AG04450 (cell line): Measurements from ENCODE around the gene KIF2A. TPM values are rescaled to one million over a fixed set of nuclear protein-coding genes. Genes with fewer than 3 reads are reported as not detected.

Experiments used
- CTCF ChIA-PET: fragments of 300-600, 350-600 bp; formaldehyde crosslinking; extraction: SDS; loops from one replicate; lab custom pipeline; 2022; ENCODE audit warnings: antibody characterized with exemption, inconsistent platforms; lab: Charles Lee
- POLR2A ChIA-PET: fragments of 350-600 bp; formaldehyde crosslinking; extraction: SDS; loops from one replicate; lab custom pipeline; 2021; ENCODE audit warnings: antibody characterized with exemption, inconsistent platforms; lab: Yijun Ruan, JAX
- DNase-seq: peaks from one replicate; pipeline ENCODE4 v3.0.0-alpha.2; 2011; ENCODE audit warnings: low read depth, low spot score
- H3K27ac ChIP-seq: one replicate; pipeline ENCODE4 v1.5.1; 2012; ENCODE audit warnings: low read depth, low read length, control low read depth
- H3K27me3 ChIP-seq: one replicate; pipeline ENCODE4 v1.6.0; 2012; ENCODE audit warnings: low read length; ENCODE audit not compliant: control insufficient read depth, insufficient read depth
- H3K4me3 ChIP-seq: 2 replicates; pipeline ENCODE4 v1.5.1; 2011; ENCODE audit warnings: mild to moderate bottlenecking, low read depth, low read length, control low read depth
- H3K9me3 ChIP-seq: 2 replicates; pipeline ENCODE4 v1.5.1; 2012; ENCODE audit warnings: low read length; ENCODE audit not compliant: control insufficient read depth, insufficient read depth
- polyA plus RNA-seq: library from polyadenylated mRNA; depleted of rRNA; stranded (reverse); fragments of >200 nt; gene quantifications from 2 replicates; pipeline ENCODE4 v1.2.3, GENCODE V29; 2011
- TF ChIP-seq, protein P1 (sequence below): IDR thresholded peaks from 2 replicates; pipeline ENCODE4 v1.5.1; 2011; ENCODE audit warnings: low read depth, low read length, control low read depth, inconsistent platforms

KIF2A gene
- polyA plus RNA-seq, 1 experiment, result 50.8 TPM

DNA sequence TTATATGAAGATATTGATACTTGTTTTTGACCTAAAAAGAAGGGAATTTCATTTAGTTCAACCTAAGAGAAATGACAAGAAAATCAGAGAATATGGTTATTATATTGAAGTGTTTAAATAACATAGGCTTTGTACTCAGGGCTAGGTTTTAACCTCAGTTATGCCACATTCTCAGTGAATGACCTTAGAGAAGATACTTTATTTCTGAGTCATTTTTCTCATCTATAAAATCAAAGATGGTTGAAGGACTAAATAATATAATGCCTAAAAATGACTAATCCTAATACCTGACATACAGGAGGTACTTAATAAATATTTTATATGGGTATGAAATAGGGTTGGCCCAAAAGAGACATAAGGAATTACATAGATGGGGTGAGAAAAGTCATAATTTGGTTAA lies 65.4 kb downstream of the KIF2A start:
- ChIA-PET POLR2A (no interaction called here), CTCF (no interaction called here)
- Histone ChIP-seq H3K4me3 (no peak overlapping the region), H3K27ac (no peak overlapping the region), H3K9me3 (no peaks in the 10 kb centered on the region), H3K27me3 (no peaks in the 10 kb centered on the region)
- TF ChIP-seq, protein P1, sequence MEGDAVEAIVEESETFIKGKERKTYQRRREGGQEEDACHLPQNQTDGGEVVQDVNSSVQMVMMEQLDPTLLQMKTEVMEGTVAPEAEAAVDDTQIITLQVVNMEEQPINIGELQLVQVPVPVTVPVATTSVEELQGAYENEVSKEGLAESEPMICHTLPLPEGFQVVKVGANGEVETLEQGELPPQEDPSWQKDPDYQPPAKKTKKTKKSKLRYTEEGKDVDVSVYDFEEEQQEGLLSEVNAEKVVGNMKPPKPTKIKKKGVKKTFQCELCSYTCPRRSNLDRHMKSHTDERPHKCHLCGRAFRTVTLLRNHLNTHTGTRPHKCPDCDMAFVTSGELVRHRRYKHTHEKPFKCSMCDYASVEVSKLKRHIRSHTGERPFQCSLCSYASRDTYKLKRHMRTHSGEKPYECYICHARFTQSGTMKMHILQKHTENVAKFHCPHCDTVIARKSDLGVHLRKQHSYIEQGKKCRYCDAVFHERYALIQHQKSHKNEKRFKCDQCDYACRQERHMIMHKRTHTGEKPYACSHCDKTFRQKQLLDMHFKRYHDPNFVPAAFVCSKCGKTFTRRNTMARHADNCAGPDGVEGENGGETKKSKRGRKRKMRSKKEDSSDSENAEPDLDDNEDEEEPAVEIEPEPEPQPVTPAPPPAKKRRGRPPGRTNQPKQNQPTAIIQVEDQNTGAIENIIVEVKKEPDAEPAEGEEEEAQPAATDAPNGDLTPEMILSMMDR, result no peak
- DNase-seq, result no peak

DNA sequence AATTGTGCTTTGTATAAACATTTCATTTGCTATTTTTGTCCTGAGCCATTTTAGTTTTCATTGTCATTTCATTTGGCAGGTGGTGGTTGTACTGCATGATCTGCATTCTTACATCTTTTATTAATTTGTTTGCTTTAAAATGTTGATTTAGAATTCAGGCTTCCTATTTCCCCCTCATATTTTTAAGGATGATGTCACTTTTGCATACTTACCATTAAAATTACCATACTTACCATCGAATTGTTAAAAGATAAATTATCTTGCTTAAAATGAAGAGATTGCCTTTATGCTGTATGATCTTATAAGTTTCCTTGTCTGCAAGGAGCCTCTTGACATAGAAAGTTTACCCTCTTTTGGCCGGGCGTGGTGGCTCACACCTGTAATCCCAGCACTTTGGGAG lies 66.6 kb downstream of the KIF2A start:
- TF ChIP-seq, protein P1, result no peak
- Histone ChIP-seq H3K4me3 (no peak overlapping the region), H3K27me3 (no peaks in the 10 kb centered on the region), H3K27ac (no peak overlapping the region), H3K9me3 (no peaks in the 10 kb centered on the region)
- no peak for DNase-seq
- POLR2A ChIA-PET, result no interaction called here
- CTCF ChIA-PET, result interaction anchor here (0.7 kb wide), 1 partner anchor 46 kb away, joined by 3 read pairs; no protein-coding TSS in a partner anchor

DNA sequence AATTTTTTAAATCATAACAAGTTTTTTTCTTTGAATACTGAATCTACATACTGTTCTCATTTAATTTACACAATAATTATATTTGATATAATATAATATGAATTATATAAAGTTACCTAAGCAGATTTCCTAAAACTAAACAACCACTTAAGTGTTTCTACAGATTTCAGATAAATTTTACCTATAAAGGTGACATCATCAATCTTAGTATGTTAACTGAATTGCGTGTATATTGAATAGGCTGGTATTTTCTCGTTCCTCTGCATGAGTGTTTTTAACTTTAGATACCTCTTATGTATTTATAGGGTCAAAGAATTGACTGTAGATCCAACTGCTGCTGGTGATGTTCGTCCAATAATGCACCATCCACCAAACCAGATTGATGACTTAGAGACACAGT lies 67.4 kb downstream of the KIF2A start:
- Histone ChIP-seq H3K4me3 (no peak overlapping the region), H3K27me3 (no peaks in the 10 kb centered on the region), H3K27ac (no peak overlapping the region), H3K9me3 (no peaks in the 10 kb centered on the region)
- CTCF ChIA-PET, result no interaction called here
- POLR2A ChIA-PET, result no interaction called here
- TF ChIP-seq, protein P1, result no peak
- no peak for DNase-seq

DNA sequence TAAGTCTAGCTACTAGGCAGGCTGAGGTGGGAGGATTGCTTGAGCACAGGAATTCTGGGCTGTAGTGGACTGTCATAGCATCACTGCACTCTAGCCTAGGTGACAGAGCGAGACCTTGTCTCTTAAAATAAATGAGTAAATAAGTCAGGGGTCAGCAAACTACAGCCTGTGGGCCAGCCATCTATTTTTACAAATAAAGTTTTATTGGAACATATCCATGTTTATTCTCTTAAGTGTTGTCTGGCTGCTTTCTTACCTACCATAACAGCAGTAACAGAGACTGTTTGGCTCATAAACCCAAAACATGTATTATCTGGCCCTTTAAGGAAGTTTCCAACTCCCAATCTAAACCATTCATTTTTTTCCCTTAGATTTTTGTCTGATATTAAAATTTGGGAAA lies 68.1 kb downstream of the KIF2A start:
- TF ChIP-seq, protein P1, result no peak
- no peak for DNase-seq
- ChIA-PET POLR2A (no interaction called here), CTCF (no interaction called here)
- no peak overlapping the region for H3K27ac ChIP-seq
- H3K4me3 ChIP-seq, result no peak overlapping the region
- H3K27me3 ChIP-seq, result no peaks in the 10 kb centered on the region
- H3K9me3 ChIP-seq, result no peaks in the 10 kb centered on the region

DNA sequence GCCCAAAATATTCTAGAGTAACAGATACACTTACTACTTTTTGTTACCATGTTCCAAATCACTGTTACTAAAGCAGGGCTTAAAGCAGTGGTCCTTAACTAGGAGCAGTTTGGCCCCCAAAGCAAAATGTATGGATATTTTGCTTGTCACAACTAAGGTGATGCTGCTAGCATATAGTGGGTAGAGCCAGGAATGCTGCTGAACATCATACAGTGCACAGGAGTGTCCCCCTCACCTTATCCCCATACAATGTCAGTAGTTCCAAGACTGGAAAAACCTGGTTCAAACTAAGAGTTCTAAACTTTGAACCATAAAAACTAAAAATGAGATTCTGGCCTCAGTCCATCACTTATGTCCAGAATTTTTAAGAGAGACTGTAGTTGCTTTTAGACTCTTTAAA lies 69.6 kb downstream of the KIF2A start:
- POLR2A ChIA-PET, result no interaction called here
- no peak overlapping the region for H3K27ac ChIP-seq
- no peaks in the 10 kb centered on the region for H3K9me3 ChIP-seq
- no peak for DNase-seq
- CTCF ChIA-PET, result no interaction called here
- H3K27me3 ChIP-seq, result no peaks in the 10 kb centered on the region
- no peak overlapping the region for H3K4me3 ChIP-seq
- TF ChIP-seq, protein P1, result no peak
